K562 (cell line): Measurements from ENCODE around the gene PRKCG. TPM values are rescaled to one million over a fixed set of nuclear protein-coding genes. Genes with fewer than 3 reads are reported as not detected.

Source experiments
- ASH1L ChIP-seq: fragments of 450-650 bp; IDR thresholded peaks from 2 replicates; pipeline ENCODE4 v1.6.1; 2018; ENCODE audit warnings: borderline replicate concordance, mild to moderate bottlenecking, low read depth; ENCODE audit not compliant: partially characterized antibody
- ATF1 ChIP-seq, 2 experiments: fragments of 450-650 bp in 1 of 2; IDR thresholded peaks; 2 replicates each; pipeline ENCODE4 v1.6.1; 2016; ENCODE audit warnings: missing compliant biosample characterization in 1 of 2, missing genetic modification characterization in 1 of 2
- CBX2 ChIP-seq: fragments of 200-600 bp; sonication (generic); IDR thresholded peaks from one replicate; pipeline ENCODE4 v1.6.1; 2012; ENCODE audit warnings: mild to moderate bottlenecking, low read length, inconsistent platforms; ENCODE audit not compliant: insufficient read depth, poor library complexity, severe bottlenecking
- CBX5 ChIP-seq: IDR thresholded peaks from 2 replicates; pipeline ENCODE4 v1.6.1; 2014; ENCODE audit warnings: low read depth, borderline replicate concordance
- FOXK1 ChIP-seq: sonication (generic); formaldehyde crosslinking; IDR thresholded peaks from 2 replicates; pipeline ENCODE4 v1.8.0; 2022; ENCODE audit warnings: missing genetic modification reagents, mild to moderate bottlenecking, borderline replicate concordance
- KDM5B ChIP-seq: fragments of 200-600 bp; sonication (generic); IDR thresholded peaks from 2 replicates; pipeline ENCODE4 v1.6.1; 2012; ENCODE audit warnings: low read depth, mild to moderate bottlenecking, moderate library complexity, low read length, control low read depth, inconsistent platforms; ENCODE audit not compliant: insufficient replicate concordance
- LCOR ChIP-seq: sonication (generic); formaldehyde crosslinking; IDR thresholded peaks from 2 replicates; pipeline ENCODE4 v1.8.0; 2022; ENCODE audit warnings: mild to moderate bottlenecking, missing genetic modification reagents
- NELFE ChIP-seq: IDR thresholded peaks from 2 replicates; pipeline ENCODE4 v1.6.1; 2011; ENCODE audit warnings: mild to moderate bottlenecking; ENCODE audit not compliant: insufficient read depth, insufficient read length
- NR2C1 ChIP-seq, 2 experiments: fragments of 450-650 bp; IDR thresholded peaks; 2 replicates each; pipeline ENCODE4 v1.6.1; 2017; ENCODE audit warnings: mild to moderate bottlenecking in 2 of 2, antibody characterized with exemption in 1 of 2, inconsistent platforms in 1 of 2, missing compliant biosample characterization in 1 of 2, missing genetic modification characterization in 1 of 2
- SRSF3 ChIP-seq: fragments of 200-400 bp; formaldehyde crosslinking; IDR thresholded peaks from 2 replicates; pipeline ENCODE4 v1.6.1; 2016; ENCODE audit warnings: mild to moderate bottlenecking, low read length, moderate library complexity; ENCODE audit not compliant: insufficient read depth
- ZNF253 ChIP-seq: fragments of 250-450 bp; sonication (Bioruptor Pico); conservative IDR thresholded peaks from 2 replicates; pipeline ENCODE4 v1.6.1; 2021; ENCODE audit warnings: mild to moderate bottlenecking
- polyA plus RNA-seq, 8 experiments: library from polyadenylated mRNA; depleted of rRNA in 4 of 8; stranded (reverse) in 5 of 8; unstranded in 3 of 8; fragments of >200 nt; fragmentation: Nextera tagmentation in 2 of 8; fragmentation: Illumina TruSeq in 1 of 8; extraction: Ambion mirVana in 2 of 8; extraction: Trizol in 1 of 8; gene quantifications; 2 replicates each; pipeline versions ENCODE4 v1.2.1 to v1.2.3, GENCODE V29; 2011 to 2014; ENCODE audit warnings: inconsistent platforms in 1 of 8, missing spikeins in 1 of 8
- total RNA-seq, 7 experiments: library from RNA; depleted of rRNA in 6 of 7; stranded (reverse); fragments of >200 nt in 6 of 7; fragmentation: Illumina TruSeq in 2 of 7; extraction: Trizol in 2 of 7; gene quantifications; 2 replicates each; pipeline versions ENCODE4 v1.2.1 to v1.2.3, GENCODE V29; 2011 to 2021; ENCODE audit warnings: low replicate concordance in 1 of 7
- TF ChIP-seq, protein P1 (sequence below), 2 experiments: fragments of 200-800 bp in 1 of 2; sonication (Bioruptor generic) in 1 of 2; sonication (generic) in 1 of 2; formaldehyde crosslinking in 1 of 2; IDR thresholded peaks in 1 of 2; conservative IDR thresholded peaks in 1 of 2; 2 replicates each; pipeline versions ENCODE4 v1.5.0 to v1.6.1; 2016 to 2020; ENCODE audit warnings: missing compliant biosample characterization in 1 of 2, missing genetic modification characterization in 1 of 2, missing genetic modification reagents in 1 of 2
- TF ChIP-seq, protein P2 (sequence below): fragments of 450-650 bp; formaldehyde crosslinking; conservative IDR thresholded peaks from 2 replicates; pipeline ENCODE4 v1.4.0; 2022; ENCODE audit warnings: mild to moderate bottlenecking, missing genetic modification characterization
- TF ChIP-seq, protein P3 (sequence below), 2 experiments: IDR thresholded peaks in 1 of 2; conservative IDR thresholded peaks in 1 of 2; 2 replicates each; pipeline ENCODE4 v1.6.1; 2016; ENCODE audit warnings: low read depth in 2 of 2, mild to moderate bottlenecking in 1 of 2, missing compliant biosample characterization in 1 of 2, missing genetic modification characterization in 1 of 2, moderate library complexity in 1 of 2
- TF ChIP-seq, protein P4 (sequence below): sonication (generic); formaldehyde crosslinking; IDR thresholded peaks from 2 replicates; pipeline ENCODE4 v1.8.0; 2022; ENCODE audit warnings: mild to moderate bottlenecking, missing genetic modification reagents

The PRKCG gene
- total and polyA plus RNA-seq, 9 of the 15 experiments (the other 6 are each of a cell fraction or from before 2014, with no cell fraction given), result not detected

GRCh38 chr19:53903055-53903680 is 21.2 kb downstream of the PRKCG start (continued):
- TF ChIP-seq, protein P1, sequence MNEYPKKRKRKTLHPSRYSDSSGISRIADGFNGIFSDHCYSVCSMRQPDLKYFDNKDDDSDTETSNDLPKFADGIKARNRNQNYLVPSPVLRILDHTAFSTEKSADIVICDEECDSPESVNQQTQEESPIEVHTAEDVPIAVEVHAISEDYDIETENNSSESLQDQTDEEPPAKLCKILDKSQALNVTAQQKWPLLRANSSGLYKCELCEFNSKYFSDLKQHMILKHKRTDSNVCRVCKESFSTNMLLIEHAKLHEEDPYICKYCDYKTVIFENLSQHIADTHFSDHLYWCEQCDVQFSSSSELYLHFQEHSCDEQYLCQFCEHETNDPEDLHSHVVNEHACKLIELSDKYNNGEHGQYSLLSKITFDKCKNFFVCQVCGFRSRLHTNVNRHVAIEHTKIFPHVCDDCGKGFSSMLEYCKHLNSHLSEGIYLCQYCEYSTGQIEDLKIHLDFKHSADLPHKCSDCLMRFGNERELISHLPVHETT (CRISPR knock-in tag; conservative IDR thresholded peaks at IDR 0.05 in 1 of 2, IDR thresholded peaks at IDR 0.05 in 1 of 2), result no peak
- TF ChIP-seq, protein P2, sequence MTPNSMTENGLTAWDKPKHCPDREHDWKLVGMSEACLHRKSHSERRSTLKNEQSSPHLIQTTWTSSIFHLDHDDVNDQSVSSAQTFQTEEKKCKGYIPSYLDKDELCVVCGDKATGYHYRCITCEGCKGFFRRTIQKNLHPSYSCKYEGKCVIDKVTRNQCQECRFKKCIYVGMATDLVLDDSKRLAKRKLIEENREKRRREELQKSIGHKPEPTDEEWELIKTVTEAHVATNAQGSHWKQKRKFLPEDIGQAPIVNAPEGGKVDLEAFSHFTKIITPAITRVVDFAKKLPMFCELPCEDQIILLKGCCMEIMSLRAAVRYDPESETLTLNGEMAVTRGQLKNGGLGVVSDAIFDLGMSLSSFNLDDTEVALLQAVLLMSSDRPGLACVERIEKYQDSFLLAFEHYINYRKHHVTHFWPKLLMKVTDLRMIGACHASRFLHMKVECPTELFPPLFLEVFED (CRISPR knock-in tag), result no peak
- TF ChIP-seq, protein P3, sequence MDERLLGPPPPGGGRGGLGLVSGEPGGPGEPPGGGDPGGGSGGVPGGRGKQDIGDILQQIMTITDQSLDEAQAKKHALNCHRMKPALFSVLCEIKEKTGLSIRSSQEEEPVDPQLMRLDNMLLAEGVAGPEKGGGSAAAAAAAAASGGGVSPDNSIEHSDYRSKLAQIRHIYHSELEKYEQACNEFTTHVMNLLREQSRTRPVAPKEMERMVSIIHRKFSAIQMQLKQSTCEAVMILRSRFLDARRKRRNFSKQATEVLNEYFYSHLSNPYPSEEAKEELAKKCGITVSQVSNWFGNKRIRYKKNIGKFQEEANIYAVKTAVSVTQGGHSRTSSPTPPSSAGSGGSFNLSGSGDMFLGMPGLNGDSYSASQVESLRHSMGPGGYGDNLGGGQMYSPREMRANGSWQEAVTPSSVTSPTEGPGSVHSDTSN (CRISPR knock-in tag; IDR thresholded peaks at IDR 0.05; ENCODE audit: low read depth), result no peak
- TF ChIP-seq, protein P3 (tag; conservative IDR thresholded peaks at IDR 0.05; ENCODE audit: low read depth), result no peak
- TF ChIP-seq SRSF3, result no peak
- no peak for TF ChIP-seq KDM5B
- TF ChIP-seq CBX5, result no peak
- TF ChIP-seq LCOR, result 0 out of 2 replicates have a peak, but pooled peaks have one; percentile 26
- TF ChIP-seq NR2C1 (IDR thresholded peaks at IDR 0.05), result no peak
- TF ChIP-seq NR2C1 (tag; IDR thresholded peaks at IDR 0.05), result no peak
- no peak for TF ChIP-seq FOXK1 (CRISPR knock-in tag)
- no peak for TF ChIP-seq CBX2
- no peak for TF ChIP-seq NELFE
- no peak for TF ChIP-seq ATF1 (CRISPR knock-in tag; IDR thresholded peaks at IDR 0.05)
- TF ChIP-seq ATF1 (tag; IDR thresholded peaks at IDR 0.05), result no peak
- TF ChIP-seq ZNF253 (CRISPR knock-in tag), result no peak
- no peak for TF ChIP-seq ASH1L
- TF ChIP-seq, protein P4, sequence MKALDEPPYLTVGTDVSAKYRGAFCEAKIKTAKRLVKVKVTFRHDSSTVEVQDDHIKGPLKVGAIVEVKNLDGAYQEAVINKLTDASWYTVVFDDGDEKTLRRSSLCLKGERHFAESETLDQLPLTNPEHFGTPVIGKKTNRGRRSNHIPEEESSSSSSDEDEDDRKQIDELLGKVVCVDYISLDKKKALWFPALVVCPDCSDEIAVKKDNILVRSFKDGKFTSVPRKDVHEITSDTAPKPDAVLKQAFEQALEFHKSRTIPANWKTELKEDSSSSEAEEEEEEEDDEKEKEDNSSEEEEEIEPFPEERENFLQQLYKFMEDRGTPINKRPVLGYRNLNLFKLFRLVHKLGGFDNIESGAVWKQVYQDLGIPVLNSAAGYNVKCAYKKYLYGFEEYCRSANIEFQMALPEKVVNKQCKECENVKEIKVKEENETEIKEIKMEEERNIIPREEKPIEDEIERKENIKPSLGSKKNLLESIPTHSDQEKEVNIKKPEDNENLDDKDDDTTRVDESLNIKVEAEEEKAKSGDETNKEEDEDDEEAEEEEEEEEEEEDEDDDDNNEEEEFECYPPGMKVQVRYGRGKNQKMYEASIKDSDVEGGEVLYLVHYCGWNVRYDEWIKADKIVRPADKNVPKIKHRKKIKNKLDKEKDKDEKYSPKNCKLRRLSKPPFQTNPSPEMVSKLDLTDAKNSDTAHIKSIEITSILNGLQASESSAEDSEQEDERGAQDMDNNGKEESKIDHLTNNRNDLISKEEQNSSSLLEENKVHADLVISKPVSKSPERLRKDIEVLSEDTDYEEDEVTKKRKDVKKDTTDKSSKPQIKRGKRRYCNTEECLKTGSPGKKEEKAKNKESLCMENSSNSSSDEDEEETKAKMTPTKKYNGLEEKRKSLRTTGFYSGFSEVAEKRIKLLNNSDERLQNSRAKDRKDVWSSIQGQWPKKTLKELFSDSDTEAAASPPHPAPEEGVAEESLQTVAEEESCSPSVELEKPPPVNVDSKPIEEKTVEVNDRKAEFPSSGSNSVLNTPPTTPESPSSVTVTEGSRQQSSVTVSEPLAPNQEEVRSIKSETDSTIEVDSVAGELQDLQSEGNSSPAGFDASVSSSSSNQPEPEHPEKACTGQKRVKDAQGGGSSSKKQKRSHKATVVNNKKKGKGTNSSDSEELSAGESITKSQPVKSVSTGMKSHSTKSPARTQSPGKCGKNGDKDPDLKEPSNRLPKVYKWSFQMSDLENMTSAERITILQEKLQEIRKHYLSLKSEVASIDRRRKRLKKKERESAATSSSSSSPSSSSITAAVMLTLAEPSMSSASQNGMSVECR (CRISPR knock-in tag), result no peak
